Amygdala (tissue), 56 donors: ENCODE data around the gene MXD4.

Experiments used
- DNase-seq, 56 donors: peaks; one replicate each; lab custom pipeline; 2025; lab: John Stamatoyannopoulos, UW

The MXD4 gene

DNA sequence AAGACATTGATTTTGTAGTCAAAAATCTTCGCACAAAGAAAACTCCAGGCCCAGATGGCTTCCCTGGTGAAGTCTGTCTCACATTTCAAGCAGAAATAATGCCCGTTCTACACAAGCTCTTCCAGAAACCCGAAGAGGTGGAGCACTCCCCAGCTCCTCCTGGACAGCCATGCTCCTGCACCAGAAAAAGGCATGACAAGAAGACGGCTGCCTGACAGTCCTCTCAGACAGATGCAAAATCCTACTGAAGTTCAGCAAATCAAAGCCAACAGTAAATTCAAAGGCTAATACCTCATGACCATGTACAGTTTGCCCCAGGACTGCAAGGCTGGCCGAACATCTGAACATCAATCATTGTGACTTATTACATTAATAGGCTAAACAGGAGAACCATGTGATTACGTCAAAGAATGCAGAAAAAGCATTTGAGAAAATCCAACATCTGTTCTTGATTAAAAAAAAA is 30.8 kb upstream of the MXD4 start:
- DNase-seq, result no peak

DNA sequence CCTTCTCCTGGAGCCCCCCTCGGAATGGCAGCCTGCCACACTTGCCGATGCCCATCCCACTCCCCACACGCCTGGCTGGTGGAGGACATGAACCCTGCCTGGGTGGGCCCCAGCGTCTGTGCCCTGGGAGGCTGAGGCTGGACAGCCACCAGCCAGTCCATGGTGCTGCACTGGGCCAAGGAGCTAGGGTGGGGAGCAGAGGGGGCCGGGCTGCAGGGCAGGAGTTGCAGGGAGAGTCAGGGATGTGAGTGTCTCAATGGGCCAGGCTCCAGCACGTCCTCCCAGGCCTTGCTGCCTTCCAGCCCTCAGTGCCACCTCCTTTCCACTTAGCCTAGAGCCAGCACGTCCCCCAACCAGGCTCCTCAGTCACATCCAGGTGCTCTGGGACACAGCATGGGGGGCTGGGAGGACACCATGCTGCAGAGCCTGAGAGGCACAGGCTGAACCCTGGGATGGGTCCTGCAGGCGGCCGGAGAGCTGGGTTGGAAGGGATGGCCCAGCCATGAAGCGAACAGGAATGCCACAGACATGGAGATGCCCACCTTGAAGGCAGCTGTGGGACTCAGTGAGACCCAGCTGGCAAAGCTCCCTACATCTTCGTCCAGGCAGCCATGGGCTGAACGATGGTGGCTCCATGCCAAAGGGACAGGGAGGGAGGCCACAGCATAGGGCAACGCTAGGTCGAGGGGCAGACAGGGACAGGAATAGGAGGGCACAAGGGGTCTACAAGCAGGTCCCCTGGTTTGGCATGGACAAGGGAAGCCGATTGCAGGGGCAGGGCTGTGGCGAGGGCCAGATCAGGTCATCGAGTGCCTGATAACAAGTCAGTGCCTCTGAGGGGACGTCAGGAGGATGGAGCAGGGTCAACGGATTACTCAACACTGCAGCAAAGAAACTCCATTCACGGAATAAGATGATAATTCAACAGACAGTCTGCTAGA is 30.1 kb upstream of the MXD4 start:
- no peak for DNase-seq

GRCh38 chr4:2290974-2291704 is 29.2 kb upstream of the MXD4 start:
- peak in 1 of 56 donors; percentile 25 for DNase-seq

GRCh38 chr4:2290488-2290887 is 28.6 kb upstream of the MXD4 start:
- DNase-seq, result no peak

- no peak for DNase-seq
These were observed 28.0 kb upstream of the MXD4 start for GRCh38 chr4:2289955-2290333.

GRCh38 chr4:2289311-2289954 is 27.5 kb upstream of the MXD4 start:
- DNase-seq, result no peak

GRCh38 chr4:2288051-2288541 is 26.2 kb upstream of the MXD4 start:
- no peak for DNase-seq

DNA sequence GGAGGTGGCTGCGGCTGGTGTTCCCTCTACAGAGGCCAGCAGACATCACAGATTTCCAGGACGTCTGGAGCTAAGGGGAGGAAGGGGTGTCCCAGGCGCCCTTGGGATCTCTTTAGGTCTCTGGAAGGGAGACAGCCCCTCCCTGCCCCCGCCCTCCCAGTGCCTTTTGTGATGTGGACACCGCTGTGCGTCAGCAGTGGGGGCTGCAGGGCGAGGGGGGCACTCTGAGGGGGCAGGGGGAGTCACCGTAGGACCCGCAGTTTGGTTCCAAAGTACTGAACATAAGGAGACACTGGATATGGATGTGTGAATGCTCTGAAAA is 25.6 kb upstream of the MXD4 start:
- DNase-seq, result no peak

- DNase-seq, result no peak
These were observed 25.1 kb upstream of the MXD4 start for GRCh38 chr4:2286904-2287593.

DNA sequence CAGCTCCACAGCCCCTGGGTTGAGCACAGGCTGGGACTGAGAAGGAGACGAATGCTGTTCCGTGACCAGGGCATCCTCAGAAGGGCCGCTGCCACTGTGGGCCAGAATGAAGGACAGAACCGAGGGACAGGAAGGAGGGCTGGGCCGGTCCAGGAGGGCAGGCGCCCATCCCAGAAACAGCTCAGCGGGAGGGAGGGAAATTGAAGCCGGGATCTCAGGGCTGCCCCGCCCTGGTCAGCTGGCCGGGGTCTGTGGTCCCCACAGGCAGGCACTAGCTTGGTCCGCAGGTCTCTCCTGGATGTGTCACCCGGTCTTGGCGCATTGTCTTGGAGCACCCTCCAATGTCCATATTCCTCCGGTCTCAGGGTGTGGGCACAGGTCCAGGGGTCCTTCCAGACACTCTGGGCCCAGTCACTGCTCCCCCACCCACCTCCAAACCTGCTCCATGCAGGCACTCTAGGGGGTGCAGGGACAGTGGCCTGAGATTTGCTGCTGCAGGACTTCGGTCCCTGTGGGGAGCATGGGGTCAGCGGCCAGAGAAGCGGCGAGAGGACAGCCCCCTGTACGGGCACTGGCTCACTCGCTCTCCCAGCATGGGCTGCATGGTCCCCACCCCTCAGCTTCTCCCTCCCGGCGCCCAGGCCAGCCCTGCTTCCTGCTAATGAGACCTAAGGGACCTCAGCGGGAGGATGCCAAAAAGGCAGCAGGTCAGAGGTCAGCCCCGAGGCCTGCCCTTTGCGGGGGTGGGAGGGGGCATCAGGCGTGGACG is 23.9 kb upstream of the MXD4 start:
- DNase-seq, result no peak

DNA sequence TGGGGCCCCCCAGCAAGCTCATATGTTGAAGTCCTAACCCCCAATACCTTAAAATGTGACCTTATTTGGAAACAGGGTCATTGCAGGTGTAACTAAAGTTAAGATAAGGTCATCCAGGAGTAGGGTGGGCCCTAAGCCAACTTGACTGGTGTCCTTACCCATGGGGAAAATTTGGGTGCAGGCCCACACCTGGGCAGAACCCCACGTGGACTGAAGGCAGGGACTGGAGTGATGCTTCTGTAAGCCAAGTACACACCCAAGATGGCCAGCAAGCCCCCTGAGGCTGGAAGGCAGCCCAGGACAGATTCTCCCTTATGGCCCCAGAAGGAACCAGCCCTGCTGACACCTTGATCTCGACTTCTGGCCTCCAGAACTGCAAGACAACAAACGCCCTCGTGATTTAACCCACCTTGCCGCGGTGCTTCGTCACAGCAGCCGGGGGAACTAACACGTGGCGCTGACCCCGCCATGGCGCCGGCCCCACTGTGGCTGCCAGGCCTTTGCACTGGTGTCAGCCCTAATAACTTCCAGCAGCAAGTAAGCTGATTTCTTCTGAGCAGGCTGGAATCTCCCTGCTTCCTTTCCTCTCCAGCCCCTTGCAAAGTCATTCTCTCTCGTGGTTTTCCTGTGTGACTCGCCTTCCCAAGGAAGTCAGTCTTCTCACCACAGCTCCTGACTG is 23.2 kb upstream of the MXD4 start:
- no peak for DNase-seq

DNA sequence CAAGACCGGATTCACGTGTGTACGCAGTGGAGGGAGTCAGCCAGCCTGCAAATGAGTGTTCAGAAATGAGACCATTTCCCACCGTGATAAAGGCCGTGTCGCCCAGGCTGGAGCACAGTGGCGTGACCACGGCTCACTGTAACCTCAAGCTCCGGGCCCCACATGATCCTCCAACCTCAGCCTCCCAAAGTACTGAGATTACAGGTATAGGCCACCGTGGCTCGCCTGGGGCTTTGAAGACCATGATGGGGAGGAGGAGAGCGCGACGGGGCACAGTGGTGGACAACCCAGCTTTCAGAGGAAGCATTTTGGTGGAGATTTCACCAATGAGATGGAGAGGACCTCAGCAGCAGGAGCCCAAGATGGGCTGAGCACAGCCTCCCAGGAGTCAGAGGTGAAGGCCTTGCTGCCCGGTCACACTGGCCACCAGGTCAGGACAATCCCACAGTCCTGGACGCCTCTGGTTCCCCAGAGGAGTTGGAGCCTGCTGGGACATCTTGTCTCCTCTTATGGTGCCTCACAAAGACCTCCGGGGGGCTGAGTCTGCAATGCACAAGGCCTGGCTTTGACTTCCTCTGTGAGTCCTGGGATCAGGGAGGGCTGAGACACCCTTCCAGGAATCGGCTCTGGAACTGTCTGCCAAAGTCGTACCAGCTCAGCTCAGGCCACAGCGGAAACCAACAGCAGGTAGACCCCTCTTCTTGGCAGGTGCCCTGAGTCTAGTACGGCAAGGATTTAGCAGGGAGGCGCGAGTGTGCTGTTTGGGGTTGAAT is 22.4 kb upstream of the MXD4 start:
- DNase-seq, result no peak

DNA sequence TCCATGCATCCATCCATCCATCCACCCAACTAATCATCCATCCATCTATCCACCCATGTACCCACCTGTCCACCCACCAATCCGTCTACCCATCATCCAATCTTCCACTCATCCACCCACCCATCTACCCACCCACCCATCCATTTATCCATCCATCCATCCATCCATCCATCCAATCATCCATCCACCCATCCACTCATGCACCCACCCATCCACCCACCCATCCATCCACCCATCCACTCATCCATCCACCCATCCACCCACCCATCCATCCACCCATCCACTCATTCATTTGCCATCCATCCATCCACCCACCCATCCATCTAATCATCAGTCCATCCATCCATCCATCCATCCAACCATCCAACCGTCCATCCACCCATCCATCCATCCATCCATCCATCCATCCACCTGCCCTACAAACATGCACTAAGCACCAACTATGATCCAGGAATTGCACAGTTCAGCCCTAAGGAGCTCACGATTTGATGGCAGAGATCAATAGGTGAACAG is 21.3 kb upstream of the MXD4 start:
- DNase-seq, result no peak

GRCh38 chr4:2281575-2282343 is 19.9 kb upstream of the MXD4 start:
- DNase-seq, result no peak

- peak in 16 of 56 donors; percentile 14 to 72 (median 40) for DNase-seq
These were observed 18.8 kb upstream of the MXD4 start for GRCh38 chr4:2280531-2281300.

DNA sequence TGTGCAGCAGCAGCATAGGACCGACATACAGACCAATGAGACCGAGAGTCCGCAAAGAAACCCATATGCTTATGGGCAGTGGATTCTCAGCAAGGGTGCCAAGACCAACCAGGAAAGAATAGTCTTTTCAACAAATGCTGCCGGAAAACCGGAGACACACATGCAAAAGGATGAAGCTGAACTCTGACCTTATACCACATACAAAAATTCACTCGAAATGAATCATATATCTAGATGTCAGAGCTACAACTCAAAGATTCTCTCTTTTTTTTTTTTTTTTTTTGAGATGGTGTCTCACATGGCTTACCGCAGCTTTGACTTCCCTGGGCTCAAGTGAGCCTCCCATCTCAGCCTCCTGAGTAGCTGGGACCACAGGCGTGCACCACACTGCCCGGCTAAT is 16.0 kb upstream of the MXD4 start:
- no peak for DNase-seq
